ENCODE measurements around the gene NSUN2. TPM values are rescaled to one million over a fixed set of nuclear protein-coding genes. Genes with fewer than 3 reads are reported as not detected.

NSUN2 gene
- total and polyA plus RNA-seq, 4 donors = 36.6 to 52.7 (median 44.1) TPM

GRCh38 chr5:6636293-6636692, 3.4 kb upstream of the NSUN2 start:
- no peak for DNase-seq
- ATAC-seq (ENCODE audit: insufficient read depth, low FRiP score) = no peak

DNA sequence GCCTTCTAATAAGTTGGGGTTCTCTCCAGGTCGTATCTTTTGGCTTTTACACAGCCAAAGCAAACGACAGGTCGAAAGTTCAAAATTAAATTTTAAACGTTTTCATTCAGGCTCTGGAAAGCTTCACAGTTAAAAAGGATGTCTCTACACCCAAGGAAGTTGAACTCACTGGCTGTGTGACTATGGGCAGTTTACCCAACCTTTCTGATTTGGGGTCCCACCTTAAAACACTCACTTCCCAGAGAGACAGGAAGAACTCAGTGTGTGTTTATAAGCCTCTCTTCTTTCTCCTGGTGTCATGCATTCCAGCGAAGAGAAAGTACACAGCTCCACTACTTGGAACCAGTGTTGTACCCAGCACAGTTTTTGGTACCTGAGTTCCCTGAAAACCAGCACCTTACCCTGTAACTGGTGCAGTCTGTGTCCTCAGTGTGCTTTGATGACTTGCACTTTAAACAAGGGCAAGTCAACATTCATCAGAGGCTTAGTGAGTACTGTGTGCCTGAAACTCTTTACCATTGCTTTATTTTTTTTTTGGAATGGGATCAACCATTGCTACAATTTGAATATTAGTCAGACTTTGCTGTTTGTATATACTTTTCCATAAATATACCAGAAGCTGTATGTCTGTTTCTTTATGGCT, 2.1 kb upstream of the NSUN2 start:
- no peak overlapping the region for H3K9ac ChIP-seq (ENCODE audit: insufficient read depth in 1 of 2, low read length in 2 of 2)
- 74 to 80% methylated on average over 5 of the region's 5 CpGs for WGBS, 2 donors
- TF ChIP-seq CTCF (IDR thresholded peaks at IDR 0.05; ENCODE audit: control extremely low read depth, extremely low read depth) = no peak
- no peak overlapping the region for H3K4me3 ChIP-seq
- H3K27me3 ChIP-seq (ENCODE audit: control insufficient read depth in 3 of 3, insufficient read depth in 3 of 3, low read length in 2 of 3) = no peaks in the 10 kb centered on the region
- ATAC-seq (ENCODE audit: insufficient read depth, low FRiP score) = no peak
- no peaks in the 10 kb centered on the region for H3K9me3 ChIP-seq (ENCODE audit: control insufficient read depth in 4 of 4, insufficient read depth in 3 of 4, low read length in 3 of 4)
- no peak for DNase-seq
- peaks cover 0 to 17% (median 7%) of the 10 kb centered on the region in 5 donors for H3K4me1 ChIP-seq (ENCODE audit: control insufficient read depth in 5 of 5, insufficient read depth in 5 of 5, low read length in 5 of 5)
- H3K36me3 ChIP-seq (ENCODE audit: control insufficient read depth in 4 of 4, insufficient read depth in 4 of 4, low read length in 4 of 4) = peaks cover 2 to 12% (median 7%) of the 10 kb centered on the region in 4 donors
- no peak overlapping the region for H3K27ac ChIP-seq (ENCODE audit: low read depth in 1 of 2, low read length in 1 of 2)

More at GRCh38 chr5:6636293-6636692, 3.4 kb upstream of the NSUN2 start:
- Histone ChIP-seq H3K9ac (ENCODE audit: insufficient read depth in 1 of 2, low read length in 2 of 2) (no peak overlapping the region), H3K27ac (ENCODE audit: low read depth in 1 of 2, low read length in 1 of 2) (no peak overlapping the region), H3K4me3 (no peak overlapping the region), H3K9me3 (ENCODE audit: control insufficient read depth in 4 of 4, insufficient read depth in 3 of 4, low read length in 3 of 4) (no peaks in the 10 kb centered on the region), H3K27me3 (ENCODE audit: control insufficient read depth in 3 of 3, insufficient read depth in 3 of 3, low read length in 2 of 3) (no peaks in the 10 kb centered on the region), H3K36me3 (ENCODE audit: control insufficient read depth in 4 of 4, insufficient read depth in 4 of 4, low read length in 4 of 4) (peaks cover 0 to 9% (median 2%) of the 10 kb centered on the region in 4 donors), H3K4me1 (ENCODE audit: control insufficient read depth in 5 of 5, insufficient read depth in 5 of 5, low read length in 5 of 5) (peaks cover 0 to 17% (median 5%) of the 10 kb centered on the region in 5 donors)
- WGBS, 2 donors = 74 to 84% methylated on average over 5 of the region's 5 CpGs
- TF ChIP-seq CTCF (IDR thresholded peaks at IDR 0.05; ENCODE audit: control extremely low read depth, extremely low read depth) = no peak

GRCh38 chr5:6634306-6634705, 1.5 kb upstream of the NSUN2 start:
- Histone ChIP-seq H3K27me3 (ENCODE audit: control insufficient read depth in 3 of 3, insufficient read depth in 3 of 3, low read length in 2 of 3) (no peaks in the 10 kb centered on the region), H3K27ac (ENCODE audit: low read depth in 1 of 2, low read length in 1 of 2) (no peak overlapping the region), H3K9ac (ENCODE audit: insufficient read depth in 1 of 2, low read length in 2 of 2) (no peak overlapping the region), H3K36me3 (ENCODE audit: control insufficient read depth in 4 of 4, insufficient read depth in 4 of 4, low read length in 4 of 4) (peaks cover 5 to 12% (median 9%) of the 10 kb centered on the region in 4 donors), H3K4me1 (ENCODE audit: control insufficient read depth in 5 of 5, insufficient read depth in 5 of 5, low read length in 5 of 5) (peaks cover 0 to 17% (median 7%) of the 10 kb centered on the region in 5 donors), H3K9me3 (ENCODE audit: control insufficient read depth in 4 of 4, insufficient read depth in 3 of 4, low read length in 3 of 4) (no peaks in the 10 kb centered on the region), H3K4me3 (no peak overlapping the region)
- ATAC-seq (ENCODE audit: insufficient read depth, low FRiP score) = no peak
- peak in 2 of 3 donors; percentile 4 to 8 for DNase-seq
- TF ChIP-seq CTCF (IDR thresholded peaks at IDR 0.05; ENCODE audit: control extremely low read depth, extremely low read depth) = no peak
- 21% methylated on average over 6 of the region's 6 CpGs for WGBS, 2 donors
